T-helper 1 cell treated with Interleukin-12 subunit alpha and Interleukin-12 subunit beta and Interleukin-4 antibody, amounts not matched to agents 30 ng/mL and 1 ng/mL, for 36 hours (primary cell): ENCODE data around the gene ANKRD45. TPM values are rescaled to one million over a fixed set of nuclear protein-coding genes. Genes with fewer than 3 reads are reported as not detected.
"Not testable (repeated sequence)": the region's sequence is repeated elsewhere in the genome, so short reads cannot be mapped to it uniquely, and the experiment has no call there.

ENCODE experiments used
- intact Hi-C: fragments of 100-400 bp; cut with micrococcal nuclease; formaldehyde crosslinking; loops from one replicate; pipeline ENCODE4 v1.15.1; 2024
- total RNA-seq: library from RNA; stranded (reverse); gene quantifications from 2 replicates; pipeline ENCODE4 v1.2.3, GENCODE V29; 2022

Gene ANKRD45, protein sequence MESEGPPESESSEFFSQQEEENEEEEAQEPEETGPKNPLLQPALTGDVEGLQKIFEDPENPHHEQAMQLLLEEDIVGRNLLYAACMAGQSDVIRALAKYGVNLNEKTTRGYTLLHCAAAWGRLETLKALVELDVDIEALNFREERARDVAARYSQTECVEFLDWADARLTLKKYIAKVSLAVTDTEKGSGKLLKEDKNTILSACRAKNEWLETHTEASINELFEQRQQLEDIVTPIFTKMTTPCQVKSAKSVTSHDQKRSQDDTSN
- total RNA-seq = not detected in 2 replicates

DNA sequence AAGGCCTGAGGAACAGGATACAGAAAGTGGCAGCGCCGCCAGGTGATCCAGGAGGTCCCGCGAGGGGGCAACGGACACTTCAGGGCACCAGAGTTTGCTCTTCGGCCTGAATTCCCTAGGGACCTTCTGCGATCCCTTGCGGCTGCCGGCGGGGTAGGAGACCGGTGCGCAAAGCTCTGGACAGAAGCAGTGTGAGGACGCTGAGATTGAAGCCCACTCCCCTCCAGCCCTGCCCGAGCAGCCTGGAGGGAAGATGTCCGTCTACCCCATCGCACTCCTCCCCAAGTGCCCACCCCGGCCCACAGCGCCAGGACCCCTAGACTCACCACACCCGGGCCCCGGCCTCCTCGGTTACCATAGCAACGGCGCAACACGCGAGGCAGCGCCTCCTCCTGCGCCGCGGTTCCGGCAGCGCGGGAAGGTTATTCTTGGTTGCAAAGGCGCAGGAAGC, at the start of gene ANKRD45:
Gene ANKRD45 (minus strand): TSS at position 361 of the 451 bp plus-strand sequence. CDS start 10,433 bp downstream, outside the sequence.
- intact Hi-C loops = no loop called here

DNA sequence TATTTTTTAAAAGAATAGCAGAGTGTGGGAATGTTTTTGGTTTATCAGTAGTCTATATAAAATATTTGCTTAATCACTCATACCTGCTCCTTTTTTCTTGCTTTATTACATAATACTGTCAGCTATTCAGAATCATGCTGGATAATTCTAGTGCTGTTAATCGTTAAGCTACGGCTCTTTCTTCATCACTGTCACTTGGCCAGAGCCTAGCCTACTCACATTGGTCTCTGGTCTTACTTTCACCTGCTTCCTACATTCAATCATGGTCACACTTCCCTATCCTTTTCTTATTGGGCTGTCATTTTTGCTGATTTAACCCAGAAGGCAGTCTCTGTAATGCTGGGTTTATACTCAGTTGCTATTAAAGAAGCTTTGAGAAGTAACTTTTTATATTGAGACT, 47.6 kb upstream of the ANKRD45 start:
- intact Hi-C loops = loop anchor here (5.0 to 10.0 kb wide), 2 partner anchors 970 to 1272 kb away; partner anchors contain the start of gene PIGC

DNA sequence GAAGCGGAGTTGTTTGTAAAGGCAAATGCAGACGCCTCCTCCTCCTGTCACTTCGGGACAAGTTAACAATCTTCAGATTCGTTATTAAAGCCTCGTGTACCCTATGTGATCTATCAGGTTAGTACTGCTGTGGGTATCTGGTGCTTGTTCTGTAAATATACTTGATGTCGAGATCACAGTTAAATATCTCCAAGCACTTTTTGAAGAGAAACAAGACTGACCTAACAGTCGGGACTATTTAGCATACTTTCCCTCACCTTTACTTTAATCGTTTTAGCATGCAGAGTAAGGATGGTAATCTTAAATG, 45.8 kb upstream of the ANKRD45 start:
- intact Hi-C loops = loop anchor here (1.0 to 10.0 kb wide), 8 partner anchors 109 to 1935 kb away; partner anchors contain the start of genes CACYBP, CENPL, DARS2 and METTL13

DNA sequence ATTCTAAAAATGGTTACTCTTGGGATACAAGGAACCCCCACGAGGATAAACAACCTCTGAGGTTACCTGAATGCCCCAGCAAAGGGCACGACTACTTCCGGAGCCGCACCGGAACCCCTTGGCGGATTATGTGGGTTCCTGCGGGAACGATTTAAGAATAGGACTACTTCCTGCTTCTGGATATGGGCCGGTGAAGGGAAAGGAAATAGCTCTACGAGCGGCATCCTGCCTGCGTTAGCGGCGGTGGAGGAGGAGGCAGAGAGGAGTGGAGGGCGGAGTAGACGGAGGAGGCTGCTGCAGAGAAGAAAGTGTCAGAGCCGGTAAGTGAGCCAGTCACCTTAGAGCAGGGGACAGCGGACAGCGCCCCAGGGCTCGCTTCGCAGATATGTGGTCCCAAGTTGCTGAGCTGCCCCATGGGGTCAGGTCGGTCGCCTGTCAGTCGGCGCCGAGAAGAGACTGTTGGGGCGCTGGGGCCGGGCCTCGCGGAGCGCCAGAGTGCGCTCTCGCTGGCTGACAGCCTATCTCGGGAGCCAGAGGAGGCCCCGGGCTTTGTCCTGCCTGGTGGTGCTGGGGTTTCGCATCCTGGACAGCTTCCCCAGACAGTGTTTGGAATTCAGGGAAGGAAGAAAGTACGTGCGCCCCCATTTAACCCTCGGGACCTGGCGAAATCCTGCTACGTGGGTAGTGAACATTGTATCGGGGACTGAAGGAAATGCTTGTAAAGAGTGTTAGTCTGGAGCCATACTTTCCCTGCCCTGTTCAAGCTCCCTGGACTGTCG, 45.3 kb upstream of the ANKRD45 start, which contains the start of gene KLHL20:
Gene KLHL20 (plus strand): TSS at position 223 of the 779 bp plus-strand sequence. CDS start 1,063 bp downstream, outside the sequence.
- intact Hi-C loops = loop anchor here (1.0 to 10.0 kb wide), 12 partner anchors 109 to 1934 kb away; partner anchors contain the start of genes CACYBP, CENPL, DARS2 and METTL13

DNA sequence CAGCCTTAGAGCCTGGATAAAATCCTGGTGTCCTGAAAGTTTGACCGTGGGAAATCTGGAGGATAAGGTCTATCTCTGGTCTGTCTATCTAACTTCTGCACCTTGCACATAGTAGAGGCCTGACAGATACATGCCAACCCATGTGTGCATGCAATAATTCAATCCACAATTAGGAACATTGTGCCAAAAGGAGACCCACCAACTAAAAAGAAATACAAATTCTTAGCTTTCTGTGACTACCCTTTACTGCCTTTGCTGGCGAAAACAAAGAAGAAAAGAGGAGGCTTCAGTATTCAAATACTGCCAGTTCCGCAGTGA, 44.7 kb upstream of the ANKRD45 start:
- intact Hi-C loops = loop anchor here (1.0 to 10.0 kb wide), 6 partner anchors 154 to 1934 kb away; partner anchors contain the start of genes METTL13, MRPS14, PIGC and SUCO

DNA sequence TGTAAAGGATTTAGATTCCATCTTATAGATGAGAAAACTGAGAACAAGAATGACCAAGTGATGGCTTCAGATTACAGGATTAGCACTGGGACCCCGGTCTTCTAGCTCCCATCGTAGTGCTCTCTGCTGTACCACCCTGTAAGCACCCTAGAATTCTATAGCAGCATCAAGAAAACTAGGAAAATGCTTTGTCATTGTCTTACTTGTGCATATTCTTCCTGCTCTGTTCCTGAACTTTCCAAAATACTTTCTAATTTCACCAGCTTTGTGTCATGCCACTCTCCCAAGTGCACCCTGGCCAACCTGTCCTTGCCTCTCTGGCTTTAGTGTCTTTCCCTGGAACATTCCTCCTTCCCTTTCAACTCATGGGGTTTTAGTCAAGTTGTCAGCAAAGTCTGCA, 39.1 kb upstream of the ANKRD45 start:
- intact Hi-C loops = no loop called here

DNA sequence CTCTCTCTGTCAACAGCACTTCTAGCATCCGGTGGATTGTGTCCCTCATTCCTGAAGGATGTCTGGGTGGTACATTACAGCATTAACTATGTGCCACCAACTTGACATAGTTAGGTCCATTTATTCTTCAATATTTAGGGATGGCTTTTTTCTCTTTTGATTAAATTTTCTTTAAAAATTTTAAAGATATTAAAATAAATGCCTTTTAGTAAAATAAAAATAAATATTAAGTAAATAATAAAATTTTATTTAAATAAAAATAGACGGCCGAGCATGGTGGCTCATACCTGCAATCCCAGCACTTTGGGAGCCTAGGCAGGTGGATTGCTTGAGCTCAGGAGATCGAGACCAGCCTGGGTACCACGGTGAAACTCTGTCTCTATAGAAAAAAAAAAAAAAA, 35.5 kb upstream of the ANKRD45 start:
- intact Hi-C loops = no loop called here

DNA sequence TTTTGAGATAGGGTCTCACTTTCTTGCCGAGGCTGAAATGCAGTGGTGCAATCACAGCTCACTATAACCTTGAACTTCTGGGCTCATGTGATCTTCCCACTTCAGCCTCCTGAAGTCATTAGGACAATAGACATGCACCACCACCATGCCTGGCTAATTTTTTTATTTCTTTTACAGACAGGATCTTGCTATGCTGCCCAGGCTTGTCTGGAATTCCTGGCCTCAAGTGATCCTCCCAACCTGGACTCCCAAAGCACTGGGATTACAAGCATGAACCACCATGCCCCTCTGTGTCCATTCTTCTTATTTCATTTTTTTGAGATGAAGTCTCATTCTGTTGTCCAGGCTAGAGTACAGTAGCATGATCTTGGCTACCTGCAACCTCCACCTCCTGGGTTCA, 33.1 kb upstream of the ANKRD45 start:
- intact Hi-C loops = no loop called here

DNA sequence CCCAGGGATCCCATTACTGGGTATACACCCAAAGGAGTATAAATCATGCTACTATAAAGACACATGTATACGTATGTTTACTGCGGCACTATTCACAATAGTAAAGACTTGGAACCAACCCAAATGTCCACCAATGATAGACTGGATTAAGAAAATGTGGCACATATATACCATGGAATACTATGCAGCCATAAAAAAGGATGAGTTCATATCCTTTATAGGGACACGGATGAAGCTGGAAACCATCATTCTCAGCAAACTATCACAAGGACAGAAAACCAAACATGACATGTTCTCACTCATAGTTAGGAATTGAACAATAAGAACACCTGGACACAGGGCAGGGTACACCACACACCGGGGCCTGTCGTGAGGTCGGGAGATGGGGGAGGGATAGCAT, 31.6 kb upstream of the ANKRD45 start:
- intact Hi-C loops = not testable (repeated sequence)

DNA sequence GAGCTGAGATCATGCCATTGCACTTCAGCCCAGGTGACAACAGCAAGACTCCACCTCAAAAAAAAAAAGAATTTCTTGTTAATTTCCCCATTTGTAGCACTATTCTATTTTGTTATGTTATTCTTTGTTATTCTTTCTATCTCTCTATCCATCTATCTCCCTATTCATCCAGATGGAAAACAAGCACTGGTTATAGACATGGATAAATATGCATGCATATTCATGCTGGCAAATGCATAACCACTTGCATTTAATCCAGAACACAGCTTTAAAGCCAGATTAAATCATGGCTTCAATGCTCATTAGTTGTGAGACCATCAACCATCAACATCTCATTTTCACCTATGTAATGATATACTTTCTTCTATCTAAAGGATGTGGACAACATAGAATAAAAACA, 23.6 kb upstream of the ANKRD45 start:
- intact Hi-C loops = no loop called here

DNA sequence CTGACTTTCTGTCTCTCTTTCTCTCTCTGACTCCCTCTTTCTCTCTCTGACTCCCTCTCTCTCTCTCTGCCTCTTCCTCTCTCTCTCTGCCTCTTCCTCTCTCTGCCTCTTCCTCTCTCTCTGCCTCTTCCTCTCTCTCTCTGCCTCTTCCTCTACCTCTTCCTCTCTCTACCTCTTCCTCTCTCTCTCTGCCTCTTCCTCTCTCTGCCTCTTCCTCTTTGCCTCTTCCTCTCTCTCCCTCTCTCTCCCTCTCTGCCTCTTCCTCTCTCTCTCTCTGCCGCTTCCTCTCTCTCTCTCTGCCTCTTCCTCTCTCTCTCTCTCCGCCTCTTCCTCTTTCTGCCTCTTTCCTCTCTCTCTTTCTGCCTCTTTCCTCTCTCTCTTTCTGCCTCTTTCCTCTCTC, 18.6 kb upstream of the ANKRD45 start:
- intact Hi-C loops = no loop called here

DNA sequence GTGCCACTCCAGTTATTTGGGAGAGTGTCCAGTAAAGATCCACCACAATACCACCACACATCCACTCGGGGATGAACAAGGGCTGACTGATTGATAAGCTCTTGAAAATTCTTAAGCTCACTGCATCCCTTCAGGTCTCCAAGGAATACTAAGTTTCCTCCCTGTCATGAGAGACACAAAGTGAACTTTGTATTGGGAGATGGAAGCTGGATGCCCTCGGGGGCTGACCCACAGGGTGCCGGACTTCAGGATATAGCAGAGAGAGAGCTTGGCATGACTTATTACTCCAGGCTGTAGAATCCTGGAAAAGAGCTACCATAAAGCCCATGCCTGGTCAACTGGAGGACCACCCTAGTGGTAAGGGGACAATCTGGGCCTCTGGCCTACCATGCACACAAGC, 15.5 kb upstream of the ANKRD45 start:
- intact Hi-C loops = not testable (repeated sequence)

DNA sequence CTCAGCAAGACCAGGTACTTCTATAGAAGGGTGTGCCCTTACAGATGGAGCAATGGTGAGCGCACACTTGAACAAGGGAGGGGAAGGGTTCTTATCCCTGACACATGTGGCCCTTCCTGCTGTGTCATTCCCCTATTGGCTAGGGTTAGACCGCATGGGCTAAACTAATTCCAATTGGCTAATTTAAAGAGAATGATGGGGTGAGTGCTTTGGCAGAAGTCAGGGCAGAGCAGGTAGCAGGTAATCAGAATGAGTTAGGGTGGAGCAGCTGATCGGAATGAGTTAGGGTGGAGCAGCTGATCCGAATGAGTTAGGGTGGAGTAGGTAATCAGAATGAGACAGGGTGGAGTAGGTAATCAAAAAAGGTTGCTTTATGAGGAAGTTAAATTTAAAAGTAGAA, 14.2 kb upstream of the ANKRD45 start:
- intact Hi-C loops = not testable (repeated sequence)

DNA sequence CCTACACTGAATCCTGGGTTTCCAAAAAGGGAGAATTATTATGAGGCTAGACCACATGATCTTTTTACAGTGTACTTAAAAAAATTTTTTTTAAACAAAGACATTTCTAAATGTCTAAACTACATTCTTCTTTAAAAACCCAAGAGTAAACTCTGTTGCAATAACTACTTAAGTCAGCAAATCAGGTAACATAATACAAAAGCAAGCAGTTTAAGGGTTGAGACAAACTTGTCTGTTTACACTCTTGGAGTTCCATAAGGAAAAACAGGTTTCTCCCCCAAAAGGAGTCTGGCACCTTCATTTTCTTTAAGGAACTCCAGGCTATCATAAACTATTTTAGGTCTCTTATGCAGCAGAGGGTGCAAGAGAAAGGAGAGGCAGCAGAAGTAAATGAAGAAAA, 12.5 kb upstream of the ANKRD45 start:
- intact Hi-C loops = no loop called here

DNA sequence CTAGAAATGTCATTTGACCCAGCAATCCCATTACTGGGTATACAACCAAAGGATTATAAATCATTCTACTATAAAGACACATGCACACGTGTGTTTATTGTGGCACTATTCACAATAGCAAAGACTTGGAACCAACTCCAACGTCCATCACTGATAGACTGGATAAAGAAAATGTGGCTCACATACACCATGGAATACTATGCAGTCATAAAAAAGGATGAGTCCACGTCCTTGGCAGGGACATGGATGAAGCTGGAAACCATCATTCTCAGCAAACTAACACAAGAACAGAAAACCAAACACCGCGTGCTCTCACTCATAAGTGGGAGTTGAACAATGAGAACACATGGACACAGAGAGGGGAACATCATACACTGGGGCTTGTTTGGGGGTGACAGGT, 10.5 kb upstream of the ANKRD45 start:
- intact Hi-C loops = not testable (repeated sequence)

DNA sequence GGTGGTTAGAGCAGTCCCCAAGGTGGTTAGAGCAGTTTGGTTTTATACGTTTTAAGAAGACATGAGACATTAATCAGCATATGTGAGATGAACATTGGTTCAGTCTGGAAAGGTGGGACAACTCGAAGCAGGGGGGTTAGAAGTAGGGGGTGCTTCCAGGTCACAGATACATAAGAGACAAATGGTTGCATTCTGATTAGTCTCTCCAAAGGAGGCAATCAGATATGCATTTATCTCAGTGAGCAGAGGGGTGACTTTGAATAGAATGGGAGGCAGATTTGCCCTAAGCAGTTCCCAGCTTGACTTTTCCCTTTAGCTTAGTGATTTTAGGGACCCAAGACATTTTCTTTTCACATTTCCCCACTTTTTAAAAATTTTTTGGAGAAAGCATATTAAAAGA, 4.8 kb upstream of the ANKRD45 start:
- intact Hi-C loops = not testable (repeated sequence)

DNA sequence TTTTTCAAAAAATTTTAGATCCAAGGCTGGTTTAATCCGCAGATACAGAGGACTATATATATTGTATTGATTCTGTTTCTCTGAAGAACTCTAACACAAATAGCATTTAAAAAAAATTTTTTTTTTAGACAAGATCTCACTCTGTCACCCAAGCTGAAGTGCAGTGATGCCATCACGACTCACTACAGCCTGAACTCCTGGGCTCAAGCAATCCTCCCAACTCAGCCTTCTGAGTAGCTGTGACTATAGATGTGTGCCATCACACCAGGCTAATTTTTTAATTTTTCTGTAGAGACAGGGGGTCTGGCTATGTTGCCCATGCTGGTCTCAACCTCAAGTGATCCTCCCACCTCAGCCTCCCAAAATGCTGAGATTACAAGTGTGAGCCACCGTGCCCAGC, 3.0 kb downstream of the ANKRD45 start:
- intact Hi-C loops = no loop called here

DNA sequence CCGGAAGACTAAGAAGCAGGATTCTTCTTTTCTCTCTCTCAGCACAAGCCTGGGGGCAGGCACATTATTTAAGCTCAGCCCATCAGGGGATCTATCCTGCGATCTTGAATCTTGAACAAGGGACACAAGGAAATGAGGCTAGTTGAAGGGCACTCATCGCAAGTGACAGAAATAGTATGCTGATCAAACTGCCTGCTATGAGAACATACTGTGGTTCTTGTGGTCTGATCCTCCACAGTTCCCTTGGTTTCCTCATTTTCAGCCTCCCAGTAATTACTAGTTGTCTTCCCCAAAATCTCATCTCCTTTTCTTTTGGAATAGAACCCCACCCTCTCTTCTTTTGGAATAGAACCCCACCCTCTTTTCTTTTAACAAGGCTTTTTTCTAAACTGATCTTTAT, 6.5 kb downstream of the ANKRD45 start:
- intact Hi-C loops = no loop called here

DNA sequence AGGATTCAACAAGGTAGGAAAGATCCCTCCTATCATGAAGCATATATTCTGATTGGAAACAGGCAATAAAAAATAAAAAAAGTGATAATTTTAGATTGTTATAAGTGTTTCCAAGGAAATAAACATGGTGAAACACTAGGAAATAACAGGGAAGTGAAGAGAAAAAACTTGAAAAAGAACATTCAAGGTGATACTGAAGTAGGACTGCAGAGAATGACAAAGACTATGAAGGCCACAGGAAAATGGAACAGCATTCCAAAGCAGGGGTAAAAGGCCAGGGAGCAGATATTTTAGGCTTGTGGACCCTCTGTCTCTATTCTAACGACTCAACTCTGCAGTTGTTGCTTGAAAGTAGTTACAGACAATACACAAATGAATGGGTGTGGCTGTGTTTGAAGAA, 7.9 kb downstream of the ANKRD45 start:
- intact Hi-C loops = no loop called here

DNA sequence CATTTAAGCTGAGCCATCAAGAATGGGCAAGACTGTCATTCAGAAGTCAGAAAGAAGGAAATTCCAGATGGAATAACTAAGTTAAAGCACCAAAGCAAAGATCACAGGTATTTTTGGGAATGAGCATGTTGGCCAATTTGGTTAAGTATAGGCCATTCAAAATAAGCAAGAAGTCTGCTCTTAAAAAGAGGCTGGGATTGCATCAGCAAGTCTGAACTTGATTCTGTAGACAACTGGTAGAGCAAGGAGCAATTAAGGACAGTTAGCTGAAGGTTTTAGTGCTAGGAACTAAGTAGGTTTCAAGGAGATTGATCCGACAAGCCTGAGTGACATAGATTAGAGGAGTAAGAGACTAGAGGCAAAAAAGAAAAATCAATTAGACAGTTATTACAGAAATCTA, 8.4 kb downstream of the ANKRD45 start:
- intact Hi-C loops = no loop called here

DNA sequence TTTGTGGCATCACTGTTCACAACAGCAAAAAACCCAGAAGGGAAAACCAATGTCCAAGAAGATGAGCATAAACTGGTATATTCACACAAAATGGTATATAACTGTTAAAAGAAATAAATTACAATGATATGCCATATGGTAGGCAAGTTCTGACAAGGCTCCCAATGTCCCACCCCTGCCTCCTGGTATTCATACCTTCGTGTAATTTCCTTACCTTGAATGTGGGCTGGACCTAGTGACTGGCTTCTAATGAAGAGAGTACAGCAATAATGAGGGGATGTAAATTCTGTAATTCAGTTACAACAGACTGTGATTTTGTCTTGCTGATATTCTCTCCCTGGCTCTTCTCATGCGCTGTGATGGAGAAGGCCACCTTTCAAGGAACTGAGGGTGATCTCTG, 9.3 kb downstream of the ANKRD45 start:
- intact Hi-C loops = no loop called here

DNA sequence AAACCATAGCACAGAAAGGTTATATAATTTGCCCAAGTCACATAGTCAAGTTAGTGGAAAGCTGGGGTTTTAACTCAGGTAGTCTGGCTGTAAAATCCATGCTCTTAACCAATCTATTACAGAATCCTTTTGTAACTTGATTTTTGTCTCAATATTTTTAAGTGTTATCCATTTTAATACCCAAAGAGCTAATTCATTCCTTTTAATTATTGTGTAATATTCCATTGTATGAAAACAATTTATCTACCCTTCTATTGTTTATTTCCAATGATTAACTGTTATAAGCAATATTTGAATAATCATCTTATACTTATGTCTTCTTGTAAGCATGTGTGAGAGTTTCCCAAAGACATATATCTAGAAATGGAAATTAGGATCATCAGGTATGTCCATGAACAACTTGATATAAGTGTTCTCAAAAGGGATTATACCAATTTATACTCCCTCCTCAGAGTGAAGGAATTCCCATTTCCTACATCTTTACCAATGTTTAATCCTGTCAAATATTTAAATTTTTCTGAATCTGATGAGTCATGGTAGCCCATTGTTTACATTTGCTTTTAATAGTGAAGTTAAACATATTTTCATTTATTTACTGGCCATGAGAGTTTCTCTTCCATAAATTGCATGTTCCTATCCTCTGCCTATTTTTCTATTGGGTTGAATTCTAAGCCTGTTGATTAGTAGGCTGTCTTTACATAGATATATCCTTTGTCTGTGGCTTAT, 20.6 kb downstream of the ANKRD45 start:
- intact Hi-C loops = no loop called here
